H9 (cell line): ENCODE results near the gene CYP2S1. TPM values are rescaled to one million over a fixed set of nuclear protein-coding genes. Genes with fewer than 3 reads are reported as not detected.

ENCODE experiments used
- DNase-seq: peaks from one replicate; pipeline ENCODE4 v3.0.0-alpha.2; 2017
- H2AFZ ChIP-seq: one replicate; pipeline ENCODE4 v1.6.1; 2013; ENCODE audit warnings: mild to moderate bottlenecking, low read length, control low read depth, moderate library complexity
- H2AK5ac ChIP-seq: 2 replicates; pipeline ENCODE4 v1.6.1; 2013; ENCODE audit warnings: low read length, control low read depth, mixed read lengths; ENCODE audit not compliant: insufficient read length
- H2BK120ac ChIP-seq: one replicate; pipeline ENCODE4 v1.6.1; 2013; ENCODE audit warnings: low read depth, mild to moderate bottlenecking, low read length, control low read depth, inconsistent platforms; ENCODE audit not compliant: poor library complexity, severe bottlenecking
- H2BK12ac ChIP-seq: 2 replicates; pipeline ENCODE4 v1.6.1; 2013; ENCODE audit warnings: low read length, control low read depth, mixed read lengths, low read depth; ENCODE audit not compliant: insufficient read length
- H2BK15ac ChIP-seq: 2 replicates; pipeline ENCODE4 v1.6.1; 2013; ENCODE audit warnings: low read depth, low read length, control low read depth
- H2BK20ac ChIP-seq: one replicate; pipeline ENCODE4 v1.6.1; 2013; ENCODE audit warnings: low read depth, mild to moderate bottlenecking, low read length, control low read depth, inconsistent platforms; ENCODE audit not compliant: poor library complexity, severe bottlenecking
- H2BK5ac ChIP-seq: 2 replicates; pipeline ENCODE4 v1.6.1; 2013; ENCODE audit warnings: low read length, control low read depth, mixed read lengths; ENCODE audit not compliant: insufficient read length
- H3K14ac ChIP-seq: 2 replicates; pipeline ENCODE4 v1.6.1; 2013; ENCODE audit warnings: low read length, control low read depth; ENCODE audit not compliant: insufficient read depth
- H3K18ac ChIP-seq: 2 replicates; pipeline ENCODE4 v1.6.1; 2013; ENCODE audit warnings: low read depth, mild to moderate bottlenecking, mixed read lengths, low read length, control low read depth; ENCODE audit not compliant: insufficient read length
- H3K23ac ChIP-seq: 2 replicates; pipeline ENCODE4 v1.6.1; 2013; ENCODE audit warnings: low read length, control low read depth, mixed read lengths, low read depth; ENCODE audit not compliant: insufficient read length
- H3K23me2 ChIP-seq: 2 replicates; pipeline ENCODE4 v1.6.1; 2013; ENCODE audit warnings: low read depth, mild to moderate bottlenecking, mixed read lengths, low read length, control low read depth; ENCODE audit not compliant: insufficient read length, poor library complexity, severe bottlenecking
- H3K27ac ChIP-seq: 2 replicates; pipeline ENCODE4 v1.5.1; 2013; ENCODE audit warnings: low read length, control low read depth, mixed read lengths, low read depth; ENCODE audit not compliant: insufficient read length
- H3K27me3 ChIP-seq: 2 replicates; pipeline ENCODE4 v1.6.1; 2013; ENCODE audit warnings: low read length, control low read depth, inconsistent platforms; ENCODE audit not compliant: insufficient read depth
- H3K4ac ChIP-seq: 2 replicates; pipeline ENCODE4 v1.6.1; 2013; ENCODE audit warnings: low read depth, mild to moderate bottlenecking, control low read depth, inconsistent platforms, low read length, moderate library complexity
- H3K4me1 ChIP-seq: 2 replicates; pipeline ENCODE4 v1.6.1; 2013; ENCODE audit warnings: low read length, control low read depth, inconsistent platforms; ENCODE audit not compliant: insufficient read depth
- H3K4me2 ChIP-seq: 2 replicates; pipeline ENCODE4 v1.6.1; 2013; ENCODE audit warnings: low read length, control low read depth, mixed read lengths; ENCODE audit not compliant: insufficient read length, insufficient read depth
- H3K56ac ChIP-seq: 2 replicates; pipeline ENCODE4 v1.6.1; 2013; ENCODE audit warnings: low read depth, mild to moderate bottlenecking, mixed read lengths, low read length, control low read depth; ENCODE audit not compliant: insufficient read length
- H3K79me1 ChIP-seq: 2 replicates; pipeline ENCODE4 v1.6.1; 2013; ENCODE audit warnings: low read depth, mild to moderate bottlenecking, moderate library complexity, low read length, control low read depth, inconsistent platforms; ENCODE audit not compliant: insufficient read depth, poor library complexity, severe bottlenecking
- H3K79me2 ChIP-seq: 2 replicates; pipeline ENCODE4 v1.6.1; 2013; ENCODE audit warnings: low read length, control low read depth, inconsistent platforms; ENCODE audit not compliant: insufficient read depth
- H3K9ac ChIP-seq: 2 replicates; pipeline ENCODE4 v1.6.1; 2013; ENCODE audit warnings: low read length, control low read depth, mixed read lengths; ENCODE audit not compliant: insufficient read length; ENCODE audit errors: extremely low read depth
- H3K9me3 ChIP-seq: one replicate; pipeline ENCODE4 v1.6.1; 2013; ENCODE audit warnings: low read depth, low read length, inconsistent platforms; ENCODE audit not compliant: control insufficient read depth
- H3T11ph ChIP-seq: one replicate; pipeline ENCODE4 v1.6.1; 2013; ENCODE audit warnings: mild to moderate bottlenecking, low read length, control low read depth, inconsistent platforms
- H4K20me1 ChIP-seq: one replicate; pipeline ENCODE4 v1.6.1; 2013; ENCODE audit not compliant: control insufficient read depth, insufficient read length, insufficient read depth
- H4K5ac ChIP-seq: 2 replicates; pipeline ENCODE4 v1.6.1; 2013; ENCODE audit warnings: low read depth, mild to moderate bottlenecking, mixed read lengths, low read length, control low read depth; ENCODE audit not compliant: insufficient read length
- H4K8ac ChIP-seq: replicated peaks from 2 replicates; pipeline ENCODE4 v1.6.1; 2013; ENCODE audit warnings: low read length, control low read depth, mixed read lengths, low read depth; ENCODE audit not compliant: insufficient read length
- H4K91ac ChIP-seq: 2 replicates; pipeline ENCODE4 v1.6.1; 2013; ENCODE audit warnings: low read depth, mild to moderate bottlenecking, moderate library complexity, mixed read lengths, low read length, control low read depth; ENCODE audit not compliant: insufficient read length
- H3K27ac Mint-ChIP-seq, 3 experiments: 2 replicates in 2 of 3; 3 replicates in 1 of 3; pipeline ENCODE4 v1.8.0; 2020 to 2021; ENCODE audit warnings: mixed read lengths in 3 of 3, mild to moderate bottlenecking in 1 of 3, moderate library complexity in 1 of 3
- H3K27me3 Mint-ChIP-seq: 2 replicates; pipeline ENCODE4 v1.8.0; 2021; ENCODE audit warnings: low read depth, mild to moderate bottlenecking, moderate library complexity, mixed read lengths
- H3K36me3 Mint-ChIP-seq, 3 experiments: 2 replicates in 2 of 3; 3 replicates in 1 of 3; pipeline ENCODE4 v1.8.0; 2020 to 2021; ENCODE audit warnings: low read depth in 3 of 3, mixed read lengths in 3 of 3; ENCODE audit not compliant: insufficient read depth in 1 of 3
- H3K4me1 Mint-ChIP-seq, 2 experiments: 2 replicates each; pipeline ENCODE4 v1.8.0; 2020; ENCODE audit warnings: mixed read lengths in 2 of 2
- H3K4me3 Mint-ChIP-seq, 2 experiments: 2 replicates in 1 of 2; 3 replicates in 1 of 2; pipeline ENCODE4 v1.8.0; 2020 to 2021; ENCODE audit warnings: mild to moderate bottlenecking in 2 of 2, mixed read lengths in 2 of 2, moderate library complexity in 1 of 2
- H3K9me3 Mint-ChIP-seq, 2 experiments: 2 replicates in 1 of 2; 3 replicates in 1 of 2; pipeline ENCODE4 v1.8.0; 2020; ENCODE audit warnings: mild to moderate bottlenecking in 2 of 2, mixed read lengths in 2 of 2, moderate library complexity in 1 of 2
- CTCF ChIP-seq: fragments of 200-600 bp; sonication (generic); conservative IDR thresholded peaks from 3 replicates; pipeline ENCODE4 v1.8.0; 2021; ENCODE audit warnings: antibody characterized with exemption, mild to moderate bottlenecking
- WGBS: extraction: QIAGEN DNeasy Blood & Tissue Kit; methylation state at CpG from one replicate; pipeline ENCODE4 v1.1.7; 2013; ENCODE audit warnings: missing lambda C conversion rate, low lambda C conversion rate, mixed read lengths; ENCODE audit not compliant: insufficient read length; ENCODE audit errors: extremely low coverage; 5-methylcytosine and 5-hydroxymethylcytosine counted together
- total RNA-seq: library from RNA; stranded (reverse); gene quantifications from 2 replicates; pipeline ENCODE4 v1.2.1, GENCODE V29; 2021

The CYP2S1 gene
- total RNA-seq, 1 experiment from 2014 or later: 159 TPM

DNA sequence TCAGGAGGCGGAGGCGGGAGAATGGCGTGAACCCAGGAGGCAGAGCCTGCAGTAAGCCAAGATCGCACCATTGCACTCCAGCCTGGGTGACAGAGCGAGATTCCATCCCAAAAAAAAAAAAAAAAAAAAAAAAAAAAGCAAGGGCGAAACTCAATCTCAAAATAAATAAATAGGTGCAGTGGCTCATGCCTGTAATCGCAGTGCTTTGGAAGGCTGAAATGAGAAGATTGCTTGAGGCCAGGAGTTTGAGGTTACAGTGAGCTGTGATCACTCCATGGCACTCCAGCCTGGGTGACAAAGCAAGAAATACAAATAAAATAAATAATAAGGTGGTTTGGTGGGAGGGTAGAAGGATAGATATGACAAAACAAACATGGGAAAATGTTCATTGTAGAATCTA, 39.0 kb upstream of the CYP2S1 start:
- Histone ChIP-seq H3K18ac (no peak overlapping the region), H3K27me3 (no peaks in the 10 kb centered on the region), H2BK5ac (no peak overlapping the region), H3K79me1 (no peaks in the 10 kb centered on the region), H2BK120ac (no peak overlapping the region), H2AK5ac (no peak overlapping the region), H2AFZ (no peak overlapping the region), H2BK15ac (no peak overlapping the region), H3K27ac (no peak overlapping the region), H3K79me2 (no peaks in the 10 kb centered on the region), H4K8ac (no peak overlapping the region), H4K20me1 (no peaks in the 10 kb centered on the region), H3K4me2 (no peak overlapping the region), H3K23ac (no peak overlapping the region), H3K14ac (no peak overlapping the region), H3K23me2 (no peaks in the 10 kb centered on the region), H4K5ac (no peak overlapping the region), H3K56ac (no peak overlapping the region), H3K4me1 (peaks cover 2% of the 10 kb centered on the region; the same call in 1 of the 2 replicates), H3K9me3 (peaks cover 6% of the 10 kb centered on the region), H4K91ac (no peak overlapping the region), H3K9ac (no peak overlapping the region), H3T11ph (no peak overlapping the region), H2BK20ac (no peak overlapping the region), H3K4ac (no peak overlapping the region), H2BK12ac (no peak overlapping the region)
- Mint-ChIP-seq H3K27ac (no peak overlapping the region; a peak in 1 of 7 replicates), H3K27me3 (no peaks in the 10 kb centered on the region), H3K4me3 (no peak overlapping the region), H3K36me3 (peaks cover 4 to 8% (median 5%) of the 10 kb centered on the region in 3 experiments; a peak in 6 of 7 replicates), H3K9me3 (peaks cover 14 to 17% of the 10 kb centered on the region in 2 experiments; a peak in 4 of 5 replicates), H3K4me1 (peaks cover 2 to 5% of the 10 kb centered on the region in 2 experiments)
- WGBS: no CpG with 5 or more reads among the region's 7 CpGs
- TF ChIP-seq CTCF: no peak
- no peak for DNase-seq
